PFSK-1 (cell line): ENCODE results near the gene GDPD4.

ENCODE experiments used
- FOXP2 ChIP-seq: optimal IDR thresholded peaks from 2 replicates; pipeline ENCODE3; 2011; ENCODE audit warnings: borderline replicate concordance, control low read depth, inconsistent platforms; ENCODE audit not compliant: insufficient read depth; ENCODE audit errors: extremely low read length, extremely low read depth
- POLR2AphosphoS5 ChIP-seq: IDR thresholded peaks from 2 replicates; pipeline ENCODE4 v1.6.1; 2012; ENCODE audit warnings: low read depth, mild to moderate bottlenecking, control low read depth, low read length, moderate library complexity
- REST ChIP-seq, 2 experiments: IDR thresholded peaks; 2 replicates each; pipeline versions ENCODE4 v1.6.1 to v1.8.0; 2011 to 2012; ENCODE audit warnings: low read depth in 2 of 2, low read length in 2 of 2, control low read depth in 1 of 2, inconsistent platforms in 1 of 2, mild to moderate bottlenecking in 1 of 2, moderate library complexity in 1 of 2; ENCODE audit not compliant: insufficient read depth in 1 of 2
- SIN3A ChIP-seq: IDR thresholded peaks from 2 replicates; pipeline ENCODE4 v1.6.1; 2012; ENCODE audit warnings: mild to moderate bottlenecking, low read length, moderate library complexity, borderline replicate concordance; ENCODE audit not compliant: insufficient read depth
- TAF1 ChIP-seq: IDR thresholded peaks from 2 replicates; pipeline ENCODE4 v1.6.1; 2012; ENCODE audit warnings: low read length, control low read depth, borderline replicate concordance; ENCODE audit not compliant: insufficient read depth

The GDPD4 gene

GRCh38 chr11:77188633-77189491, 112.6 kb downstream of the GDPD4 start:
- TF ChIP-seq TAF1 (no peak), SIN3A (no peak), REST (IDR thresholded peaks at IDR 0.05; ENCODE audit: insufficient read depth in 1 of 2, low read depth in 2 of 2, low read length in 2 of 2) (no peak)

GRCh38 chr11:77187776-77188632, 113.5 kb downstream of the GDPD4 start:
- TF ChIP-seq SIN3A (no peak), FOXP2 (peak; percentile 24)

GRCh38 chr11:77187111-77187750, 114.3 kb downstream of the GDPD4 start:
- TF ChIP-seq SIN3A (no peak), TAF1 (no peak), POLR2AphosphoS5 (no peak), REST (IDR thresholded peaks at IDR 0.05; ENCODE audit: insufficient read depth in 1 of 2, low read depth in 2 of 2, low read length in 2 of 2) (no peak), FOXP2 (no peak)

GRCh38 chr11:77186302-77186701, 115.2 kb downstream of the GDPD4 start:
- TF ChIP-seq SIN3A: no peak
- no peak for TF ChIP-seq FOXP2
- no peak for TF ChIP-seq POLR2AphosphoS5
- no peak for TF ChIP-seq TAF1
- TF ChIP-seq REST (IDR thresholded peaks at IDR 0.05; ENCODE audit: insufficient read depth in 1 of 2, low read depth in 2 of 2, low read length in 2 of 2): no peak

- TF ChIP-seq FOXP2 (no peak), REST (IDR thresholded peaks at IDR 0.05; ENCODE audit: insufficient read depth in 1 of 2, low read depth in 2 of 2, low read length in 2 of 2) (no peak), TAF1 (no peak), POLR2AphosphoS5 (no peak), SIN3A (no peak)
These were observed 117.2 kb downstream of the GDPD4 start for GRCh38 chr11:77184136-77184860.
